Germinal center (tissue), 1 donor: ENCODE measurements around the gene GUK1.
"Not testable (repeated sequence)": the region's sequence is repeated elsewhere in the genome, so short reads cannot be mapped to it uniquely, and the experiment has no call there.

Experiments
- DNase-seq: peaks from one replicate; pipeline ENCODE4 v3.0.0; 2012; ENCODE audit warnings: mixed read lengths, low spot score

The GUK1 gene

DNA sequence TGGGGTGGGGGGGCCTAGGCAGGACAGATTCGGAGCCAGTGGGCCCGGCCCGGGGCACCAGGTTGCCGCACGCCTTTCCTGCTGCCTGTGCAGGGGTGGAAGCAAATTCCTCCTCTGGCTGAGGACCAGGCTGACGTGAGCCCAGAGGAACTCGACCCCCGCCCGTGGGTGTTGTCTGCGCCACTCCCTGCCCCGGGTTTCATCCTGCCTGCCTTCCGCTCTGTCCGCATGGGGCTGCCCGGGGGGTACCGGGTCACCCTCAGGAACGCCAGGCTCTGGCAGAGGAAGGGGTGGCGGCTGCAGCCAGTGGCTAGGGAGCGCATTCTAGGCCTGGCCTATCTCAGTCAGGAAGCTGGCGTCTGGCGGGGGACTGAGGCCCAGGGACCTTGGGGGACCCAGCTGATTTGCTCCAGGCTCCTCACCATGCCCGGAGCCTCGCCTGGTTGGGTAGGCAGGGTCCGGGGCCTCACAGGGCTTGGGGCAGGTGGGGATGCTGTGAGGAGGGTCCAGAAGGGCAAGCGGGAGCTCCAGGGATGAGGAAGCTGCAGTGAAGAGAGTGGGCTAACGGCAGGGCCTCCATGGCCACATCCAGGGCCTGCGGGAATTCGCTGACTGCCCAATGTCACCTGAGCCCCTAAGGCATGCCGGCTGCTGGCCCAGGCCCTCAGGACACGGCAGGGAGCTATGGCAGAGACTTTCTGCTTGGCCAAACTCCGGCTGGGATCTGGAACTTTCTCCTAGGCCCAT is 23.1 kb downstream of the GUK1 start:
- DNase-seq, result no peak

DNA sequence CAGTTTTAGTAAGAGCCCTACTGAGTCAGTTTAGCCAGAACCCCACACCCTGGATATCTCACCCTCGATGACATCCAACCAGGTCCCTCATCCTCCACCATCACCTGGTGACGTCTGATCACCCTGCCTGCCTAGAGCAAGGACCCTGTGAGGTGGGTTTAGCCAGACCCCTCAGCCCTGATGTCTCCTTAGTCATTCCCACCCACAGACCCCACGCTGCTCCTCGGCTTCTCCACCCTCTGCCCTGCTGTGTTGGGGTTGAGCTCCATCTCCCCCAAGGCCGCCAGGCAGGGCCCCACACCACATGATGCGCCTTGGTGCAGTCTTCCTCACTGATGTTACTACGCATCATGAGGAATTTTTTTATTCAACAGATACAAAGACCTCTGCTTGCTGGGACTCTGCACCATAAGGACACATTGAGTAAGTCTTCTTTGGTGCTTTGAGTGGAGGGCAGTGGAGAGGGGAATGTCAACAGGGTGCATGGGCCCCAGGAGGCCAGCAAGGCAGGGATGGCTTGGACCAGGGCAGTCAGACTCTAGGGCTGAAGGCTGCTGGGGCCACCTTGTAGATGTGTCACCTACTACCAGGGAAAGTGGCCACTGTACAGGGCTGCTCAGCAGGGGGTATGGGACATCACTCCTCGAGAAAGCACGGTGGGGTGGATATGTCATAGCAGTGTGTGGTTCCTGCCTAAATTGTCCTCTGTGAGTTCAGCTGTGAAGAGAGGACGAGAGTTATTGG is 23.9 kb downstream of the GUK1 start:
- DNase-seq, result no peak

DNA sequence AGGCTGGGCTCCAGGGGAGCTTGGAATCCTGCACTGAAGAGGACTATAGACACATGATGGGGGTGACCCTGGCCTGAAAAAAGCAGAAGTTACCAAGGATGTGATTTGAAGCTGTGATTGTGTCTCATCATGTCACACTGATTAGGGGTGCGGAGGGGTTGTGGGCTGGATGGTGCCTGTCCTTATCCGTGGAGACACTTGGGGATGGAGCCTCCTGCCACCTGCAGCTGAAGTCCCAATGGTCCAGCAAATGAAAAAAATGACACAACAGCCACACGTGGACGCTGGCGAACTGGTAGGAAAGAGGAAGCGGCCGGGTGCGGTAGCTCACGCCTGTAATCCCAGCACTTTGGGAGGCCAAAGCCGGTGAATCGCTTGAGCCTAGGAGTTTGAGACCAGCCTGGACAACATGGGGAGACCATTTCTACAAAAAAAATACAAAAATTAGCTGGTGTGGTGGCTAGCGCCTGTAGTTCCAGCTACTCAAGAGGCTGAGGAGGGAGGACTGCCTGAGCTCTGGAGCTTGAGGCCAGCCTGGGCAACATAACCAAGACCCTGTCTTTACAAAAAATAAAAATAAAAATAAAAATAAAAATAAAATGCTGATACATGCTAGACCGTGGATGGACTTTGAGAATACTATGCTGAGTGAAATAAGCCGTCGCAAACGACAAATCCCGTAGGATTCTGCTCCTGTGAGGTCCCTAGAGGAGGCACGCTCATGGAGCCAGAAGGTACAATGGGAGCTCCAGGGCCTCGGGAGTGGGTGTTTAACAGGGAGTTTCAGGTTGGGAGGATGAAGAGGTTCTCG is 24.7 kb downstream of the GUK1 start:
- DNase-seq, result no peak

DNA sequence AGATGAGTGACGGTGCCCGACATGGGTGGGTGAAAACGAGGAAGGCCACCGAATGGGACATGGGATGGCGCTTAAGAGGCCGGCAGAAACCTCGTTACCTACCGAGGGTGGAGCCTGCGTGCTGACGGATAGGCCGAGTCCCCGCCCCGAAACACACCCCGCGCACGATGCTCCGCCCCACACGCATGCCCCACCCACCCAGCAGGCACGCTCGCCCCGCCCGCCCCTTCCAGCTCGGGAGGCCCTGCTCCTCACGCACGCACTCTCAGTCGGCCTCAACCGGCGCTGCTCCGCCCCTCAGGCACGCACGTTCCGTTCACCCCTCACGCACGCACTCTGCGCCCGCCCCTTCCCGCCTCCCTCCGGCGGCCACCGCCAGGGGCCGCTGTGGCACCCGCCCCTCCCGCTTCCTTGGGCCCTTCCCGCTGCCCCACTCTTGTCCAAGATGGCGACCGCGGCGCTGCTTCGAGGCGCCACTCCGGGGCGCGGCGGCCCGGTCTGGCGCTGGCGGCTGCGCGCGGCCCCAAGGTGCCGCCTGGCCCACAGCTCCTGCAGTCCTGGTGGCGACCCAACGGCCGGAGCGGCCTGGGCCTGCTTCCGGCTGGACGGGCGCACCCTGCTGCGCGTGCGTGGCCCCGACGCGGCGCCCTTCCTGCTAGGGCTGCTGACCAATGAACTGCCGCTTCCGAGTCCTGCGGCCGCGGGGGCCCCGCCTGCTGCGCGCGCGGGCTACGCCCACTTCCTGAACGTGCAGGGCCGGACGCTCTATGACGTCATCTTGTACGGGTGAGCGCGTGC is 25.5 kb downstream of the GUK1 start, which contains the start of gene IBA57:
TSS of gene IBA57 (plus strand) at position 433 of the 798 bp plus-strand sequence. CDS start at position 446, 13 bp downstream.
- peak; percentile 98 for DNase-seq

DNA sequence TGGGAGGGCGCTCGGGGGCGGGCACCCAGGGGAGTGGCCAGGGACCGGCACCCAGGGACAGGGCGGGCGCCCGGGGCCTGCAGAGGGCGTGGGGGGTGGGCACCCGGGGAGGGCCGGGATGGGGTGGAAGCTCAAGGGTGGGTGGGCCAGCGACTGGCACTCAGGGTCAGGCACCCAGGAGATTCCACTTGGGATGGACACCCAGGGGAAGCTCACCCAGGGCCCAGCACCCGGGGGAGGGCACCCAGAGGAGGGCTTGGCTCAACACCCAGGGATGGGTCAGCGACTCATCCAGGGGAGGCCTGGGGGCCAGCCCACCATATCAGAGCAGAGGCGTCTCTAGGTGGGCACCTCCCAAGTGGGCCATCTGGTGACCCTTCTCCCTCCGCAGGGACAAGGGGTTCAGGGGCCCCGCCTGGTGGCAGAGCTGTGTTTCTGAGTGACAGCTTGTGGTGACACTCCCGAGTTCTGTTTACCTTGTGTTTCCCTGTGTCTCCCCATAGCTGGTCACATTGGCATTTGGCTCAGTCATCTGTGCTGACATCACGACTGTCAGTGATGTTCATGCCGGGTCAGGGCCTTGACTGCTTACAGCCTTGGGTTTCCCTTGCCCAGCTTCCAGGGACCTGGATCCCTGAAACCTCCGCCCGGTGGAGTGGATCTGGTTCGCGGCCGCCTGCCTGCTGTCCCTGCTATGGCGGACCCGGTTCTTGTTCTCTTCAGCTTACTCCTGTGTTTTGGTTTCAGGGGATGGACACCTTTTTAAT is 26.3 kb downstream of the GUK1 start:
- peak; percentile 62 for DNase-seq

DNA sequence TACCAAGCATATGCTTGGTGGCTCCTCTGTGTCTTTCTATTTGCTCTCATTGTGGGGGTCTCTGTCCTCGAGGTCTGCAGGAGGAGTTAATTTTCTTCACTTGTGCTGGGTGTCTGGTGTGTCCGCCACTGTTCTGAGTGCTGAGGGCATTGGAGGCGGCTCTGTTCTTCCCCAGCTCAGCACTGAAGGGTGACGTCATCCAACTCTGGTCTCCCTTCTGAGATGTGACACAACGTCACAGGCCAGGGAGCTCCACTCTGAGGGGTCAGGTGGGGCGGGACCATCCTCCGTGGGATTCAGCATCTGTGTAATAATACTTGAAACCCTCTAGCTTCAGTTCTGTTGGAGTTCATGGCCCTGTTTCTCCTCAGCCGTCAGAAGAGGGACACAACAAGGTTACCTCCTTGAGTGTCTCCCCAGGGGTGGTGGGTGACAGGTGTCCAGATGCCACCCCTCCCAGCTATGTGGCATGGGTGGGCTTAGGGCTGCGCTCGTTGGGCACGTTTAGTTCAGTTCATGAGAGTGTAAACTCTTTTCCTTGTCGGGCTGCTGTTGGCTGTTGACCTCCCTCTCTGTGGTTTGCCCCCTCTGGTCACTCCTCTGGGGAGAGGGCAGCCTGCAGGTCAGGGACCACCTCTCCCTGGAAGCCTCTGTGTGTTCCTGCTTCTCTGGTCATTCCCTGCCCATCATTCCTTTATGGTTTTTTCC is 28.6 kb downstream of the GUK1 start:
- DNase-seq, result no peak

DNA sequence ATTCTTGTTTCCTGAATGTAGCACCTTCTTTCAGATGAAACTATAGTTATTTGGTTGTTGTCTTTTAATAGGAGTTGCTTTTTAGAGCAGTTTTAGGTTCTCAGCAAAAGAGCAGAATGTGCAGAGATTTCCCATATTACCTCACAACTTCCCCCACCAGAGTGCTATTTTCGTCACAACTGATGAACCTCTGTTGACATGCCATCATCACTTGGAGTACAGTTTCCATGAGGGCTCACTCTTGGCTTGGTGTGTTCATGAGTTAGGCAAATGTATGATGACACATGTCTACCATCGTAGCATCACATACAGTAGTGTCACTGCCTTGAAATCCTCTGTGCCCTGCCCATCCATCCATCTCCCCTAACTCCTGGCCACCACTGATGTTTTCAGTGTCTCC is 29.3 kb downstream of the GUK1 start:
- no peak for DNase-seq

DNA sequence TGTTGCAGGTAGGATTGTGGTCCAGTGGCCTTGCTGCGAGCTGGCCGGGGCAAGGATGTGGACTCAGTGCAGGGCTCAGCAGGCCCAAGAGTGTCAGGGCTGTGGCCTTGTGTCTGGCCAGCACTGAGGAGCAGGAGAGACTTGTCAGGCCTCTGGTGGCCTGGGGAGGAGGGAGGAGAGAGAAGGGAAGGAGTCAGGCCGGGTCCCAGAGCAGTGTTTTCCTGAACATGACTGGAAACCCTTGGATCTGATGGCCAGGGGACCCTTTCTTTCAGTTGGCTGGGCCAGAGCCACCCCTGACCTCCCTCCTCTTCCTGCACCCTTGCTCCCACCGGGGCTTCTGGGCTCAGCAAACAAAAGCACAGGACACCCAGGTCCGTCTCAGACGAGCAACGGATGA is 30.6 kb downstream of the GUK1 start:
- DNase-seq, result no peak

DNA sequence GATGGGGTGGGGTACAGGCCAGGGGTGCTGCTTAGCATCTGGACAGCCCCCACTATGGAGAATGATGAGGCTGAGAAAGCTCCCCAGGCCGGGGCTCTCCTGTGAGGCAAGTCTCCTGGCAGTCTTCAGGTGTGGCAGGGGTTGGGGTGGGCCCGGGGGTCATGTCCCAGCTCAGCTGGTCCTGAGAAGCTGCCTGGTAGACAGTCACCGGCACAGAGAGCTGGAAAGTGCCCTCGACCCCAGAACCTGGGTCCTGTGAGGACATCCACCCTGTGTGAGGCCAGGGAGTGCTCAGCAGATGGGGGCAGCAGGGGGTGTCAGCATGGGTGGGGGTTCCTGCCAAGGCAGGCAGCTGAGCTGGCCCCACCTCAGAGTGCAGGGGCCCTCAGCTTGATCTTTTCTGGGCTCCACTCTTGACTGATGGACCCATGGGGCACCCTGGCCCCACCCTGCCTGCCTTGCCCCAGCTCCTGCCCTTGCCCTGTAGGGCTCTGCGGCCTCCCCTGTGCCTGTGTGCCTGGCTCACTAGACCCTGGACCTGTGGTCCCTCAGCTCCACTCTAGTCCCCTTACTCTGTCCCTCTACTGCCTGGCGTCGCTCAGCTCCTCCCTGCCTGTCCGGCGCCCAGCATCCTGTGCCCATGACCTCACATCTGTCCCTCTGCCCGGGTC is 31.3 kb downstream of the GUK1 start:
- no peak for DNase-seq

DNA sequence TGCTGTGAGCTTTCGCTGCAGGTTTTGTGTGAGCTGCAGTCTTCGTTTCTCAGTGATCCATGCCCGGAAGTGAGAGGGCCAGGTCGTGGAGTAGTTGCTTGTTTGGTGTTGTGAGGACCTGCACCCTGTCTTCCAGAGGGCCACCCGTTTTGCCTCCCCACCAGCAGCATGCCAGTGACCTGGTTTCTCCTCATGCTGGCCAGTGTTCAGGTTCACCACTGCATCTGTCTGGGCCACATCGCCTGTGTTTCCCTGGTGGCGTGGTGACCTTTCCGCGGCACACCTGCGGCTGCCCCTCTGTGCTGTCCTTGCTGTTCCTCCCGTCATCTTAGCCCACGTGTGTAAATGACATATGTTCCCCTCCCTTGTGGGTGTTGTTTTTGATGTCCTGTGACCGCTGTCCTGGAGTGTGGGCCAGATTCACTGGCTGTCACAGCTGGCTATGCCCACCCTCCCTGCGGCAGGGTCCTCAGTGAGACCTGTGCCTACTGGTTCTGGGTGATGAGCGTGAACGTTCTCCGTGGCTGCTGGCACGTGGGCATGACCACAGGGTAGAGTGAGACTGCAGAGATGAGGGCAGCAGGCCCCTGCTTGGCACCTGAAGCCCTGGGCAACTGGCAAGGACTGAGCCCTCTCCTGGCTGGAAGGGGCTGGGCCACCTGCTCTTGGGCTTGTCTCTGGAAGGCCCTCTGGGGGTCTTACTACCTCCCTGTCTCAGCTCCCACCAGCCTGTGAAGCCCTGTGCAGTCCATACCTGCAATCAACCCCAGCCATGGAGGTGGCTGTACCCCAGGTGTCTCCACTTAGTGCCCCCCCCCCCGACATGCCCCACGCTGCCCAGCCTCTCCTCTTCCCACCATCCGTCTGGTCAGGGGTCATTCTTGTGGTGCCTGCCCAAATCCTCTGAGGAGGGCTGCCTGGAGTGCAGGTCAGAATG is 32.8 kb downstream of the GUK1 start:
- DNase-seq, result no peak

DNA sequence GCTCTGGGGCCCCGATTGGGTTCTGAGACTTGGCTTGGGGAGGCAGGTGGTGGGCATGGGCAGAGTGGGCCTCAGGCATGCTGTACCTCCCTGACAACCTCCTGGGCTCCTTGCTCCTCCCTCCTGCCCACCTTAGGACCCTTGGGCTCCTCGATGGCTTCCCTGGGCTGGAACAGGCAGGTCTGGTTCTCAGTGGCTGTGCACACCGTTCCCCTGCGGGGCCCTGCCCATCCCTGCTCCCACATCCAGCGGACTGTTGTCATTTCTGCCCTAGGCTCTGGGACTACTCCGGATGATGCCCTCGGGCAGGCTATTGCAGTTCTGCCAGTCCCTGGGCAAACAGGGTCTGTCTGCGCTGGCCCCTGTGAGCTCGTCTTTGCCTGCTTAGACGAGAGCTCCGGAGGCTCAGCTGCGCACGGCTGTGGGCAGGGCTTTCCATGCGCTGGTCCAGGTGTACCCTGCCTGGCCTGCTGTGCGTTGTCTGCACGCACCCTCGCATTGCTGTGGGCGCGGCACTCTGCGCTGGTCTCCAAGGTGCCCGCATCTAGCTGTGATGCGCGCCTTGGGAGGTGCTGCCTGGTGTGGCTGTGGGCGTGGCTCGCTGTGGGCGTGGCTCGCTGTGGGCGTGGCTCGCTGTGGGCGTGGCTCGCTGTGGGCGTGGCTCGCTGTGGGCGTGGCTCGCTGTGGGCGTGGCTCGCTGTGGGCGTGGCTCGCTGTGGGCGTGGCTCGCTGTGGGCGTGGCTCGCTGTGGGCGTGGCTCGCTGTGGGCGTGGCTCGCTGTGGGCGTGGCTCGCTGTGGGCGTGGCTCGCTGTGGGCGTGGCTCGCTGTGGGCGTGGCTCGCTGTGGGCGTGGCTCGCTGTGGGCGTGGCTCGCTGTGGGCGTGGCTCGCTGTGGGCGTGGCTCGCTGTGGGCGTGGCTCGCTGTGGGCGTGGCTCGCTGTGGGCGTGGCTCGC is 33.7 kb downstream of the GUK1 start:
- DNase-seq, result not testable (repeated sequence)

DNA sequence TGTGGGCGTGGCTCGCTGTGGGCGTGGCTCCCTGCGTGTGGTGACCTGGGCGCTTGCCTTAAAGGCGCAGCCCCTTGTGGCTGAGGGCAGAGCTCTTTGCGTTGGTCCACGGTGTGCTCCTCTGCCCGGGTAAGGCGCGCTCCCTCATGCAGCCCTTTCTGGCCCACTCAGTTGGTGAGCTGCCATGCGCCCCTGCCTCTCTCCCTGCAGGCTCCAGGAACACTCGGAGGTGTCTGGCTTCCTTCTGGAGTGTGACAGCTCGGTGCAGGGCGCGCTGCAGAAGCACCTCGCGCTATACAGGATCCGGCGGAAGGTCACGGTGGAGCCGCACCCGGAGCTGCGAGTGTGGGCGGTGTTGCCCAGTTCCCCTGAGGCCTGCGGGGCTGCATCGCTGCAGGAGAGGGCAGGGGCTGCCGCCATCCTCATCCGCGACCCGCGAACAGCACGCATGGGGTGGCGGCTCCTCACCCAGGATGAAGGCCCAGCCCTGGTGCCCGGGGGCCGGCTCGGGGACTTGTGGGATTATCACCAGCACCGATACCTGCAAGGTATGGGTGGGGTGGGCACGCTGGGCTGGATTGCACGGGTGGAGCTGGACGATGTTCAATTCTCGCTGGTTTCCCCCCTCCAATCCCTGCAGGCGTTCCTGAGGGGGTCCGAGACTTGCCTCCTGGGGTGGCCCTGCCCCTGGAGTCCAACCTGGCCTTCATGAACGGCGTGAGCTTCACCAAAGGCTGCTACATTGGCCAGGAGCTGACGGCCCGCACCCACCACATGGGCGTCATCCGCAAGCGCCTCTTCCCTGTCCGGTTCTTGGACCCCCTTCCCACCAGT is 34.6 kb downstream of the GUK1 start:
- peak; percentile 47 for DNase-seq

DNA sequence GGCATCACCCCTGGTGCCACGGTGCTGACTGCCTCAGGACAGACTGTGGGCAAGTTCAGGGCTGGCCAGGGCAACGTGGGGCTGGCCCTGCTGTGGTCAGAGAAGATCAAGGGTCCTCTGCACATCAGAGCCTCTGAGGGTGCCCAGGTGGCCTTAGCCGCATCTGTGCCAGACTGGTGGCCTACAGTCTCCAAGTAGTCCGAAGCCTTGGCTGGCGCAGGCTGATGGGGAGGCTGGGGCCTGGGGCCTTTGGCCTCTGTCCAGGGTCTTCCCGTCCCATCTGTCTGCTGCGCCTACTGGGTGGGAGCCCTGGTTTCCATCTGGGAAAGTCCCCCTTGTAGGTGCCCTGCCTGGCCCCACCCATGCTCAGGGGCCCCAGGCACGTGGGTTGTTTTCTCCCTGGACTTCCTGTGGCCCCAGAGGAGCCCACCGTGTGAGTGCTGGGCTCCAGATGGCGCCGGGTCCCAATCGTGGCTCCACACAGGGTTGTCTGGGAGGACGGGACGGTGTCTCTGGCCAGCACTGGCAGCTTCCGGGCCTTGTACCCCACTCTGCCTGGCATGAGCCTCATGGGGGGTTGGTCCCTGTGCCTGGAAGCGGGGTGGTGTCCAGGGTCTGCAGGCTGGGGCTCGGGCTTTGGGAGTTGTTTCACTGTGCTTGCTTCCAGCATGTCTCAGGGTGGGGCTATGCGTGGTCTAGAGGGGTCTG is 35.4 kb downstream of the GUK1 start:
- no peak for DNase-seq

DNA sequence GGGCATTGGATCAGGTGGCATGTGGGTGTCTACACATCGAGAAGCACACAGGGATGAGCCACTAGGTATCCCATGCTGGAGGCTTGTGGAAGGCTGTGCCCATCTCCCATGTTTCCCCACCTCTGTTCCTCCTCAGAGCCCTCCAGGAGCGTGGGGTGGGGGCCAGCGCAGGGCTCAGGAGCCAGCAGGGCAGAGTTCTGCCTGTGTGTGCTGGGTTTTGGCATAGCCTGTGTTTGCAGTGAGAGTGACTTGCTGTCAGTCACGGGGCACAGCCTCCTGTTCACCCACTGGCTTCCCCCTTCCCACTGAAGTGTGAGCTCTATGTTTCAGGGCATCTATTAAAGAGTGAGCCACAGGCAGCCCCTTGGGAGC is 35.9 kb downstream of the GUK1 start:
- DNase-seq, result no peak

DNA sequence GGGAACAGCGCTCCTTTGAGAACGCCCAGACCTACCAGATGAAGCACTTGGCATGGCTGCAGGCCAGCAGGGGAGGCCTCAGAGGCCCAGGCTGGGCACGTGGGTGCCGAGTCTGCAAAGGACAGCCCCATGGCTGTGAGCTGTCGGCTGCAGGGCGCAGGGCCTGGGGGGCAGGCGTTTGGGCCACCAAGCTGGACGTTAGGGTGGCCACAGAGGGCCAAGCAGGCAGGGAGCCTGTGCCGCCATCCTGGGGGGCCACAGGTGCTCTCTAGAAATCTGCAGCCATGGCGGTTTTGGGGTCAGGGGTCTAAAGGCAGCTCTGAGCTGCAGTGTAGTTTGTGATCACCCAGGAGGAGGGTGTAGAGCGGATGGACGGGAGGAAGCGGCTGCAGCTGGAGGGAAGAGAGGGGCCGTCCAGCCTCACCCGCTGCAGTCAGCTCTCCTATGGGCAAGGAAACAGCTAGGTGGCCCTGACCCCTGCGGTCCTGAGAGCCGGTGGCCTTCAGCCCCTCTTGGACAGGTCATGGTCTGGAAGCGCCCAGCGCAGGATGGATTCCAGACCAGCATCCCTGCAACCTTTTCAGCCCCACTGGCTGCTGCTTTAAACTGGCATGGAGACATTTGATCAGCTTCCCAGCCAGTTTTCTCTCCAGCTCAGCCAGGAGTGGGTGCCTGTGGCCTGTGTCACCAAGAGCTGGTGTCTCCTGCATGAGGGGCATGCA is 36.5 kb downstream of the GUK1 start:
- no peak for DNase-seq

DNA sequence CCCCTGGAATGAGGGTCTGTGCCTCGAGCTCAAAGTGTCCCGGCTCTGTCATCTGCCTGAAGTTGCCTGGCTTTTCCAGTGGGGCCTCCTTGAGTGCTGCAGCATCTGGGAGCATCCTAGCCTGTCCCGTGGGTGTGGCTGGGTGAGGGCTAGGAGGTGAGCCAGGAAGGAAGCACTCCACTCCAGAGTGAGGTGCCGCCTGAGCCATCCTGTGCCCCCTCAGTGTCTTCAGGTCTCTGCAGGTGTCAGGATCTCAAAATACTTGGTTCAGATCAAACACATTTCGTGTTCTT is 37.0 kb downstream of the GUK1 start:
- no peak for DNase-seq
